MM.1S (cell line): ENCODE measurements around the gene STIM1.

Experiments used
- DNase-seq: peaks from one replicate; pipeline ENCODE4 v3.0.0-alpha.2; 2015
- H2AFZ ChIP-seq: fragments of 300-600 bp; sonication (generic); 2 replicates; pipeline ENCODE4 v1.6.0; 2016; ENCODE audit warnings: antibody characterized with exemption, low read length
- H3F3A ChIP-seq: fragments of 300-600 bp; sonication (generic); 2 replicates; pipeline ENCODE4 v1.6.1; 2016; ENCODE audit warnings: mild to moderate bottlenecking, antibody characterized with exemption, low read length, moderate library complexity, mixed read lengths; ENCODE audit not compliant: insufficient read depth
- H3K27ac ChIP-seq: fragments of 300-600 bp; sonication (generic); 2 replicates; pipeline ENCODE4 v1.5.1; 2016; ENCODE audit warnings: mild to moderate bottlenecking, low read length
- H3K27me3 ChIP-seq: fragments of 300-600 bp; sonication (generic); replicated peaks from 2 replicates; pipeline ENCODE4 v1.6.0; 2016; ENCODE audit warnings: low read length; ENCODE audit not compliant: insufficient read depth
- H3K36me3 ChIP-seq: fragments of 300-600 bp; sonication (generic); replicated peaks from 2 replicates; pipeline ENCODE4 v1.6.1; 2016; ENCODE audit warnings: mild to moderate bottlenecking, low read length, mixed read lengths; ENCODE audit not compliant: insufficient read depth
- H3K4me1 ChIP-seq: fragments of 300-600 bp; sonication (generic); 2 replicates; pipeline ENCODE4 v1.6.1; 2016; ENCODE audit warnings: low read length, mixed read lengths
- H3K4me2 ChIP-seq: fragments of 300-600 bp; sonication (generic); 2 replicates; pipeline ENCODE4 v1.6.0; 2016; ENCODE audit warnings: low read depth, low read length
- H3K4me3 ChIP-seq: fragments of 300-600 bp; sonication (generic); 2 replicates; pipeline ENCODE4 v1.5.1; 2016; ENCODE audit warnings: low read length, mixed read lengths
- H3K79me2 ChIP-seq: fragments of 300-600 bp; sonication (generic); 2 replicates; pipeline ENCODE4 v1.6.1; 2016; ENCODE audit warnings: mixed run types, low read length, mixed read lengths
- H3K9ac ChIP-seq: fragments of 300-600 bp; sonication (generic); 2 replicates; pipeline ENCODE4 v1.6.1; 2016; ENCODE audit warnings: low read length, mixed read lengths
- H3K9me2 ChIP-seq: fragments of 300-600 bp; sonication (generic); replicated peaks from 2 replicates; pipeline ENCODE4 v1.6.1; 2016; ENCODE audit warnings: mild to moderate bottlenecking, low read length, mixed read lengths; ENCODE audit not compliant: insufficient read depth
- H3K9me3 ChIP-seq: fragments of 300-600 bp; sonication (generic); replicated peaks from 2 replicates; pipeline ENCODE4 v1.6.1; 2016; ENCODE audit warnings: mild to moderate bottlenecking, low read length, mixed read lengths; ENCODE audit not compliant: insufficient read depth
- H4K20me1 ChIP-seq: fragments of 300-600 bp; sonication (generic); 2 replicates; pipeline ENCODE4 v1.6.1; 2016; ENCODE audit warnings: mild to moderate bottlenecking, low read length, moderate library complexity, mixed read lengths; ENCODE audit not compliant: insufficient read depth
- EZH2 ChIP-seq: fragments of 300-600 bp; sonication (generic); optimal IDR thresholded peaks from 2 replicates; pipeline ENCODE3; 2017; ENCODE audit warnings: low read depth, mild to moderate bottlenecking, antibody characterized with exemption, low read length, mixed read lengths
- EZH2phosphoT487 ChIP-seq: fragments of 300-600 bp; sonication (generic); IDR thresholded peaks from 2 replicates; pipeline ENCODE4 v1.6.1; 2018; ENCODE audit warnings: antibody characterized with exemption, low read length
- TF ChIP-seq, protein P1 (sequence below): fragments of 300-600 bp; sonication (generic); IDR thresholded peaks from 2 replicates; pipeline ENCODE4 v1.5.1; 2016; ENCODE audit warnings: antibody characterized with exemption, low read length, mixed read lengths

The STIM1 gene

DNA sequence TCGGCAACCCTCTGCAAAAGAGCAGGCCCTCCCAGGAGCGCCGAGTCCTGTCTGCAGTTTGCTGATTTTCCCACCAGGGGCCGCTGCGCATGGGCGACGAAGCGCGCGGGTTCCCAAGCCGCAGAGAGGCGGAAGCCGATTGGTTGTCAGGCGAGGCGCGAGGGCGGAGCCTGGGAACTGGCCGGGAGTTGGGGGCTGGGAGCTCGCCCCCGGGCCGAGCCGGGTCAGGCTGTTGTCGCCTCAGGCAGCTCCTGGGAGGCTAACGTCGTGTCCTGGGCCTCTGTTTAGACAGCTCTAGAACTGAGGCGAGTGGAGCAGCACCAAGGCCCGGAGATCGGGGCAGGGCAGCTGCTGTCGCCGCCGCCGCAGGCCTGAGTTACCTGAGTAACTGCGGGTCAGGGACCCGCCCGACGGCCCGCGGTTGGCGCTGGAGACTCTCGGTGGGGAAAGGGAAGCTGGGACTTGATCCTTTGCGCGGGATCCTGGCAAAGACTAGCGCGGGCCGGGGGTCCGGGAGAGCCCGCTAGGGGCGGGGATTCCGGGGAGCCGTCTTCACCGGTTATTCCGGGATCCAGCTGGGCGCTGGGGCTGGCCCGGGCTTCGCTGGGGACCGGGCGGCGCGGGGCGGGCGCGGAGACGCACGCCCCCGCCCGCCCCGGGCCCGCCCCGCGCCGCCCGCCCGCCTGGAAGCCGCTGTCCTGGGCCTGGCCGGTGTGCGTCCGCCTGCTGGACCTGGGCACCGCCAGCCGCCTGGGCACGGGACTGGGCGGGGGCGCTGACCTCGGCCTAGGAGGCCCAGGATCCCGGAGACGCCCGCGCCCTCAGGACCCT is at the start of gene STIM1:
Gene STIM1 (plus strand): TSS at position 688 of the 831 bp plus-strand sequence. CDS start 607 bp downstream, outside the sequence.
- H3K27me3 ChIP-seq = no peaks in the 10 kb centered on the region
- no peaks in the 10 kb centered on the region for H3K9me3 ChIP-seq
- peak within 1 kb of the TSS; percentile 77 for H2AFZ ChIP-seq
- no peaks in the 10 kb centered on the region for H3K9me2 ChIP-seq
- peak within 1 kb of the TSS; percentile 90 for H3K4me2 ChIP-seq
- peaks cover 47% of the 10 kb centered on the region for H3K4me1 ChIP-seq
- TF ChIP-seq, protein P1, sequence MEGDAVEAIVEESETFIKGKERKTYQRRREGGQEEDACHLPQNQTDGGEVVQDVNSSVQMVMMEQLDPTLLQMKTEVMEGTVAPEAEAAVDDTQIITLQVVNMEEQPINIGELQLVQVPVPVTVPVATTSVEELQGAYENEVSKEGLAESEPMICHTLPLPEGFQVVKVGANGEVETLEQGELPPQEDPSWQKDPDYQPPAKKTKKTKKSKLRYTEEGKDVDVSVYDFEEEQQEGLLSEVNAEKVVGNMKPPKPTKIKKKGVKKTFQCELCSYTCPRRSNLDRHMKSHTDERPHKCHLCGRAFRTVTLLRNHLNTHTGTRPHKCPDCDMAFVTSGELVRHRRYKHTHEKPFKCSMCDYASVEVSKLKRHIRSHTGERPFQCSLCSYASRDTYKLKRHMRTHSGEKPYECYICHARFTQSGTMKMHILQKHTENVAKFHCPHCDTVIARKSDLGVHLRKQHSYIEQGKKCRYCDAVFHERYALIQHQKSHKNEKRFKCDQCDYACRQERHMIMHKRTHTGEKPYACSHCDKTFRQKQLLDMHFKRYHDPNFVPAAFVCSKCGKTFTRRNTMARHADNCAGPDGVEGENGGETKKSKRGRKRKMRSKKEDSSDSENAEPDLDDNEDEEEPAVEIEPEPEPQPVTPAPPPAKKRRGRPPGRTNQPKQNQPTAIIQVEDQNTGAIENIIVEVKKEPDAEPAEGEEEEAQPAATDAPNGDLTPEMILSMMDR = peak; percentile 92
- TF ChIP-seq EZH2phosphoT487 (no peak), EZH2 (no peak)
- peak; percentile 96 for DNase-seq
- H3K79me2 ChIP-seq = peaks cover 47% of the 10 kb centered on the region
- H3F3A ChIP-seq = peaks cover 60% of the 10 kb centered on the region
- H3K36me3 ChIP-seq = no peaks in the 10 kb centered on the region
- H3K4me3 ChIP-seq = peak within 1 kb of the TSS; percentile 84
- peak within 1 kb of the TSS; percentile 97 for H3K27ac ChIP-seq
- H4K20me1 ChIP-seq = no peaks in the 10 kb centered on the region
- H3K9ac ChIP-seq = peak within 1 kb of the TSS; percentile 79

GRCh38 chr11:3807909-3808860 is 47.3 kb upstream of the STIM1 start, which contains the start of gene PGAP2:
PGAP2 (plus strand) TSS chr11:3808560; CDS start chr11:3811260, 2,700 bp downstream.
- Histone ChIP-seq H3K9me2 (no peaks in the 10 kb centered on the region), H3K4me3 (peak within 1 kb of the TSS; percentile 83), H3K27ac (peak within 1 kb of the TSS; percentile 41; the same call in 1 of the 2 replicates), H3K36me3 (no peaks in the 10 kb centered on the region), H3K27me3 (no peaks in the 10 kb centered on the region), H3K9me3 (no peaks in the 10 kb centered on the region), H3K4me2 (peak within 1 kb of the TSS; percentile 87), H3K79me2 (peaks cover 4% of the 10 kb centered on the region; the same call in 1 of the 2 replicates), H2AFZ (peak within 1 kb of the TSS; percentile 100), H4K20me1 (no peaks in the 10 kb centered on the region), H3F3A (peaks cover 12% of the 10 kb centered on the region; the same call in 1 of the 2 replicates), H3K4me1 (no peaks in the 10 kb centered on the region), H3K9ac (peak within 1 kb of the TSS; percentile 76)
- peak; percentile 50 for DNase-seq
- TF ChIP-seq, protein P1 = peak; percentile 61
- TF ChIP-seq EZH2phosphoT487 = no peak

GRCh38 chr11:3808861-3809623 is 46.4 kb upstream of the STIM1 start:
- peaks cover 4% of the 10 kb centered on the region; the same call in 1 of the 2 replicates for H3K79me2 ChIP-seq
- peak; percentile 86 for DNase-seq
- TF ChIP-seq EZH2phosphoT487 (no peak), EZH2 (no peak)
- TF ChIP-seq, protein P1 = peak; percentile 69
- H3K4me2 ChIP-seq = peak overlapping the region; percentile 87
- no peak overlapping the region for H3K27ac ChIP-seq
- H3K27me3 ChIP-seq = no peaks in the 10 kb centered on the region
- peak overlapping the region; percentile 83 for H3K4me3 ChIP-seq
- peak overlapping the region; percentile 76 for H3K9ac ChIP-seq
- no peaks in the 10 kb centered on the region for H4K20me1 ChIP-seq
- H3K9me2 ChIP-seq = no peaks in the 10 kb centered on the region
- peak overlapping the region; percentile 100 for H2AFZ ChIP-seq
- no peaks in the 10 kb centered on the region for H3K4me1 ChIP-seq
- H3K9me3 ChIP-seq = no peaks in the 10 kb centered on the region
- no peaks in the 10 kb centered on the region for H3K36me3 ChIP-seq
- H3F3A ChIP-seq = peaks cover 12% of the 10 kb centered on the region; the same call in 1 of the 2 replicates
